Neural crest cell (in vitro differentiated cells): Measurements from ENCODE around the gene EMC9. TPM values are rescaled to one million over a fixed set of nuclear protein-coding genes. Genes with fewer than 3 reads are reported as not detected.

ENCODE experiments used
- DNase-seq: peaks from one replicate; pipeline ENCODE4 v3.0.0; 2021; ENCODE audit warnings: low read depth, mixed read lengths, low spot score
- H3K27ac Mint-ChIP-seq: one replicate; pipeline ENCODE4 v1.8.0; 2021; ENCODE audit warnings: mild to moderate bottlenecking, mixed read lengths; ENCODE audit not compliant: unreplicated experiment
- H3K27me3 Mint-ChIP-seq: 2 replicates; pipeline ENCODE4 v1.8.0; 2021; ENCODE audit warnings: low read depth, mild to moderate bottlenecking, mixed read lengths
- H3K36me3 Mint-ChIP-seq: 2 replicates; pipeline ENCODE4 v1.8.0; 2021; ENCODE audit warnings: low read depth, mild to moderate bottlenecking, mixed read lengths
- H3K4me1 Mint-ChIP-seq: 2 replicates; pipeline ENCODE4 v1.8.0; 2021; ENCODE audit warnings: mixed read lengths
- H3K4me3 Mint-ChIP-seq: one replicate; pipeline ENCODE4 v1.8.0; 2021; ENCODE audit warnings: mild to moderate bottlenecking, mixed read lengths
- H3K9me3 Mint-ChIP-seq: 2 replicates; pipeline ENCODE4 v1.8.0; 2021; ENCODE audit warnings: mixed read lengths
- CTCF ChIP-seq: fragments of 200-600 bp; sonication (generic); conservative IDR thresholded peaks from 2 replicates; pipeline ENCODE4 v1.5.0; 2021; ENCODE audit warnings: antibody characterized with exemption, mild to moderate bottlenecking
- total RNA-seq: library from RNA; stranded (reverse); gene quantifications from 2 replicates; pipeline ENCODE4 v1.2.1, GENCODE V29; 2021

The EMC9 gene
- total RNA-seq, 1 donor from 2014 or later, result 28.3 TPM

GRCh38 chr14:24131549-24131966 is 9.8 kb downstream of the EMC9 start:
- no peak for TF ChIP-seq CTCF
- DNase-seq, result no peak
- Mint-ChIP-seq H3K36me3 (no peaks in the 10 kb centered on the region), H3K4me1 (peaks cover 8% of the 10 kb centered on the region), H3K4me3 (peak overlapping the region; percentile 25), H3K27me3 (no peaks in the 10 kb centered on the region), H3K27ac (peak overlapping the region; percentile 53), H3K9me3 (no peaks in the 10 kb centered on the region)

- H3K9me3 Mint-ChIP-seq, result no peaks in the 10 kb centered on the region
- no peaks in the 10 kb centered on the region for H3K36me3 Mint-ChIP-seq
- H3K27me3 Mint-ChIP-seq, result no peaks in the 10 kb centered on the region
- no peak overlapping the region for H3K27ac Mint-ChIP-seq
- no peak for TF ChIP-seq CTCF
- peaks cover 7% of the 10 kb centered on the region for H3K4me1 Mint-ChIP-seq
- H3K4me3 Mint-ChIP-seq, result peak overlapping the region; percentile 65
- no peak for DNase-seq
These were observed 10.5 kb downstream of the EMC9 start for GRCh38 chr14:24130717-24131548.

GRCh38 chr14:24130380-24130716 is 11.0 kb downstream of the EMC9 start, which contains the start of gene FITM1:
TSS of gene FITM1 (plus strand) at chr14:24130659. CDS start at chr14:24131564, 905 bp downstream.
- no peaks in the 10 kb centered on the region for H3K27me3 Mint-ChIP-seq
- no peak within 1 kb of the TSS for H3K27ac Mint-ChIP-seq
- DNase-seq, result no peak

GRCh38 chr14:24129410-24129998 is 11.9 kb downstream of the EMC9 start:
- no peaks in the 10 kb centered on the region for H3K9me3 Mint-ChIP-seq
- H3K4me3 Mint-ChIP-seq, result no peak overlapping the region
- no peaks in the 10 kb centered on the region for H3K4me1 Mint-ChIP-seq
- no peak overlapping the region for H3K27ac Mint-ChIP-seq
- no peak for DNase-seq
- H3K36me3 Mint-ChIP-seq, result no peaks in the 10 kb centered on the region
- no peak for TF ChIP-seq CTCF
- H3K27me3 Mint-ChIP-seq, result no peaks in the 10 kb centered on the region

More at GRCh38 chr14:24130380-24130716, 11.0 kb downstream of the EMC9 start, which contains the start of gene FITM1:
- Mint-ChIP-seq H3K9me3 (no peaks in the 10 kb centered on the region), H3K4me3 (peak within 1 kb of the TSS; percentile 65), H3K36me3 (no peaks in the 10 kb centered on the region), H3K4me1 (peaks cover 3% of the 10 kb centered on the region)
- TF ChIP-seq CTCF, result no peak

GRCh38 chr14:24127673-24128072 is 13.7 kb downstream of the EMC9 start:
- no peak overlapping the region for H3K27ac Mint-ChIP-seq
- H3K9me3 Mint-ChIP-seq, result no peaks in the 10 kb centered on the region
- TF ChIP-seq CTCF, result no peak
- H3K27me3 Mint-ChIP-seq, result no peaks in the 10 kb centered on the region
- H3K4me3 Mint-ChIP-seq, result no peak overlapping the region
- H3K4me1 Mint-ChIP-seq, result no peaks in the 10 kb centered on the region
- H3K36me3 Mint-ChIP-seq, result no peaks in the 10 kb centered on the region
- no peak for DNase-seq
